GM21423 (cell line): Measurements from ENCODE around the gene SAMD13.

Source experiments
- ATAC-seq: cut with Tn5 transposase; IDR thresholded peaks from one replicate; pipeline ENCODE4 v1.9.1; 2021; ENCODE audit warnings: mild to moderate bottlenecking, moderate library complexity; ENCODE audit not compliant: unreplicated experiment

SAMD13 gene

DNA sequence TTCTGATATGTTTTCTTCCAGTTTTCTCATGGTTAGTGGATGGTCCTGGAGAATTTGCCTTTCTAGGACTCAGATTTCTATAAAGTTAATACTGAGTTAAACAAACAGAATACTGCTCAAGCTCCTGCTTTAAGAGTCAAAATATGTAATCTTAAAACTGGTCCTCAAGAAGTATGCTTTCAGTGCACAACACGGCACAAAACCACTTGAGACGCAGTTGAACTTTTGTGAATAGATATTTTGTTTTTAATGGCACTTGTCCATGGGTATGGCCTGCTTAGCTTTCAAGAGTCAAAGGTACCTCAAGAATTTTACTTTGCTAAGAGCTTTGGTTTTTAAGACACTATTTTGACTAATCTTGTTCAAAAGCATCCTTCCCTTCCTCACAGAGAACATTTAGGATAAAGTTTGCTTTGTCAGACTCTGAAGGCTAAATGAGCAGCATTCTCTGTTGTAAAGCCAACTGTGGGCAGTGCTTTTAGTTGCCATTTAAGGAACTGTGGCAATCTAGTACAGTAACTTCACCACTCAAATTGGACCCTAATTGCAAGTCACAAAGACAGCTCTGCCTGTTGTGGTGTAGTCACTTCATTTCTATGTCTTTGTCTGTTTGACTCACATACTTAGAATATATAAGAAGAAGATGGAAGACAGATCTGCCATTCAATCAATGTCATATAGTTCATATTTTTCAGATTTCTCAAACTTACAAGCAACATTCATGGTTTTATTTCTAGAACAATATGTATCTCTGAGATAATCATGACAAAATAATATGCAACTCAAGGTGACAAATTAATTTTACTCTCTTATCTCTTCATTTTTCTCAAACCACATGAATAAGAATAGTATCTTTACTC, 28.8 kb downstream of the SAMD13 start:
- ATAC-seq, result no peak

GRCh38 chr1:84339503-84339902, 38.0 kb downstream of the SAMD13 start:
- no peak for ATAC-seq

- ATAC-seq, result no peak
These were observed 42.8 kb downstream of the SAMD13 start for GRCh38 chr1:84344286-84344685.

DNA sequence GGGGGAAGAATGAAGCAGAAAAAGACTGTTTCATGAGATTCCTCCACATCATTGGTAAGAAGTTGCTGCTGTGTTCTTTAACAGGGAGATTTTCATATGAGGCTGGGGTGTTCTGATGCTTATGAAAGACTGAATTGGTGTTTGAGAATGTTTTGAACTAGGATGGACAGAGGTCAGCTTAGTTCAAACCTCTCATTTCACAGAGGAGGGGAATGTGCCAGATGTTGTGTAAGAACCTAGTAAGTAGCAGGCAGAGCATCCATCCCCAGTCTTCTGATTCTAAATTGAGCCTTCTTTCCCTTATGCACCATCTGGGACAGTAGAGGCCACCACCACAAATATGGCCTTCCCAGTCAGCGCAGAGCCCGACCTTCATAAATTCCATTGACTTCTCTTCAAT, 43.7 kb downstream of the SAMD13 start:
- ATAC-seq, result no peak

DNA sequence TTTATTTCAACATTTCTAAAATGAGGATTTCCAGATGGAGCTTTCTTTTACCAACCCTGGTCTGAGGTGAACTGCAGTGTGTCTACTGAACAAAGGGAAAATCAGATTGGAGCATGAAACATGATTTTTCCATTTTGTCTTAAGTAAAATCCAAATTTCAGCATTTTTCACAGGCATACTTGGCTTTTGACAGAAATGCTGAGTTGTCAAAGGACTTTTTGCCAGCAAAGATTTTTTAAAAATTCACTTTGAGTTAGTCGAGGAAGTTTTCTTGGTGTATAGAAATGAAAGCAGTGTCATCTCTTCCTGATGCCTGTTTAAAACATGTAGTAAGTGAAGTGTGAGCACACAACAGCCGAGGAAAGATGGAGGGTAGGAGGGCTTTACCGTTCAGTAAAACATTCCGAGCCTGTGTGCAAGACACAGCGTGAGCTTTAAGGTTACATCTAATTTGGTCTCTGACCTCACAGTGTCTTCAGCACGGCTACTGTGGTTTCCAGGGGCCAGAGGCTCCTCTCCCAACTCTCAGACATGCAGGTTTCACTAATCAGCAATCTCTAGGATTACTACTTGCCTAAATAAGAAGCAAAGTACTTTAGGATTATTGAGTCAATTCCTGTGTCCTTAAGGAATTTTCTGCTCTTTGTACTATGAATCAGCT, 45.9 kb downstream of the SAMD13 start:
- no peak for ATAC-seq

- no peak for ATAC-seq
These were observed 46.5 kb downstream of the SAMD13 start for GRCh38 chr1:84347932-84348555.

DNA sequence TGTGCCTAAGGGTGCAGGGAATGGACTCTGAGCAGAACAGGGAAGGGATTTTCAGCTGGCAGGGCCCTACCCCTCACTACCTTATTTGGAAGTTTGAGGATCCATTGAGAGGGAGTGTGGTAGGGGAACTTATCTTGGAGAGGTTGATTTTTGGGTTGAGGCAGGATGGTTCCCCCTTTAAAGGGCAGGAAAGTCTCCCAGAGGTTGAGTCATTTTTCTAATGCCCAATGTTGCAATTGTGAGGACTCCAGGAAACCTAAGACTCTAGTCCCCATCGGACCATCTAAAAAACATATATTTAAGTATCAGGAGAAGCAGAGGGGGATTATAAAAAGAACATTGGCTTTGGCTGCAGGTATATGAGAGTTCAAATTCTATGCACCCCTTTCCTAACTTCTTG, 47.3 kb downstream of the SAMD13 start:
- ATAC-seq, result no peak

DNA sequence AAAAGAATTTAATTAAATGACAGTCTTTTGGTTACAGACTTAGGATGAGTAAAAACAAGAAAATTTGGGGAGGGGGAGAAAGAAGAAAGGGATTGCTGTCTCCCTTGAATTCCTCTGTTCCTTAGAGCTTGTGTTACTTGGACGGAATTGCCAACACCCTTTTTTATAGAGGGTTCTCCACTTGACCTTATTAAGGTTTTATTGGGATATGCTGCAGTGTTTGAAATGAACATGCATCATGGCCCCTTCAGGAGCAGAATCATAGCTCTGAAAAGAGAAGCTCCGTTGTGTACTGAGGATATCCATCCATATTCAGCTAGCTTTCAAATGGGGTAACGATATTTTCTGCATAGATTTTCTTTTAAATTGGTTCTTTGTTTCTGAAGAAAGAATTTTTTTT, 48.6 kb downstream of the SAMD13 start:
- ATAC-seq, result no peak

DNA sequence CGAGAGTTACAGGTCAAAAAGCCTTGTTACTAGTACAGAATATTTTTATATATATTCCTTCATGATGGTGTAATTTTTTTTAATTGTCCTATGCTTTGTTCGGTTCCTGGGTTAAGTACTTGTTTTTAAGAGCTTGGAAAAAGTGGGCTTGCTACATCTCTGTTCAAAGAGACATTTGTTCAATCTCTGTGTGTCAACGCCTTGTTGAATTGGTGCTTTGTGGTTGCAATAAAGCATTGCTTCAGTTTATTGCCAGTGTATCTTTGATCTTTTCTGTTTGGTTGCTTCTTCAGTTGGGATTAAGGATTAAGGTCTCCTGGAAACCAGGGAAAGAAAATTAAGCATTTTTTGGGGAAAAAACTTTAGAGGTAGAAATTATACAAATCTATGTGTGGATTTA, 49.0 kb downstream of the SAMD13 start:
- no peak for ATAC-seq

DNA sequence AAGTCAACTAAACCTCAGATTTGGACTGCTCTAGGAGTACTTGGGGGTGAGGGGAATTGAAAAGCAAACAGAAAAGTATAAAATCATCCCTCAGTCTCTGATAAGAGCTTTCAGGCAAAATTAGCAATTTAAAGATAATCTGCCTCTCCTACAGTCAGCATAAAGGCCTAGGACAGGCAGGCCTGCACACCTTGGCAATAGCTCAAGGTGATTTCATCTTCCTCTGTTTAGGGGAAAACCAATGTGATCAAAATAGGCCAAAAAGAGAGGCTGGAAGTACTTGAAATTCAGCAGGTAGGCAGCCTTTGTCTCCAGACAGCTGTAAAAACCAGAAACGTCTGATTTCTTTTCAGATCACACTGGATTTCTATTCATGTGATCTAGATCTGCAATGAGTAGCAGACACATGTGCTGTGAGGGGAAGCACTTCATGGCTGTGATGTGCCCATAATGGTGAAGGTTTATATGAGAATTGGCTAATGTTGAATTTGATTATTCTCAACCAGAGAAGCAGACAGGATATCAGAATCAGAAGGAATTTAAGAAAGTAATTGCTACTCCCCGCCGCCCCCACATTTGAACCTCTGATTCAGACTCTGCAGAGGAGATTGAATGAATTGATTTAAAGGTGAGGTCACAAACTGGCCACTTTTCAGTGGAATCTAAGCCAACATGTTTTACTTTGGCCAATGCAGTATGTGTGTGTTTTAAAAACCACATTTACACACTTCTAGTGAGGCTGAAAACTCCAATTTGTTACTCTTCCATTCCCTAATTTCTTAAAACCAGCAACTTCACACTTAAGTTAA, 51.0 kb downstream of the SAMD13 start:
- ATAC-seq, result no peak

DNA sequence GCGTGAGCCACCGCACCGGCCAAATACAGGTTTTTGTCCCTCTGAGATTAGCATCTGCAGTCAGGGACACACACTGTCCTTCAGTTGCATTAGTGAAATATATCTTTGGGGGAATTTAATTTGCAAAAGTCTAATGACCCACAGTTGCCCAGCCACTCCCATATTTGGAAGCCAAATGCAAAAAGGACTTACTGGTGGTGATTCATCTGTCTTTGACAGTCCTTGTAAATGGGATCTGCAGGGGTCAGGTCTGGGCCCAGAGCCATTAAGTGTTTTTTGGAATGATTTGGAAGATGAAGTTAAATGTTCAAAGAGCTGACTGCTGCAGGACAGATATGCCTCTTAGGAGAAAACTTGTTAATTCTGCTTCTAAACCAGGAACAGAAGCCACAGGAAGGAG, 52.2 kb downstream of the SAMD13 start:
- no peak for ATAC-seq

GRCh38 chr1:84355556-84355955, 54.0 kb downstream of the SAMD13 start:
- ATAC-seq, result no peak

GRCh38 chr1:84356881-84357280, 55.4 kb downstream of the SAMD13 start:
- ATAC-seq, result no peak

GRCh38 chr1:84358695-84359094, 57.2 kb downstream of the SAMD13 start:
- ATAC-seq, result no peak

- ATAC-seq, result no peak
These were observed 58.8 kb downstream of the SAMD13 start for GRCh38 chr1:84360316-84360715.

DNA sequence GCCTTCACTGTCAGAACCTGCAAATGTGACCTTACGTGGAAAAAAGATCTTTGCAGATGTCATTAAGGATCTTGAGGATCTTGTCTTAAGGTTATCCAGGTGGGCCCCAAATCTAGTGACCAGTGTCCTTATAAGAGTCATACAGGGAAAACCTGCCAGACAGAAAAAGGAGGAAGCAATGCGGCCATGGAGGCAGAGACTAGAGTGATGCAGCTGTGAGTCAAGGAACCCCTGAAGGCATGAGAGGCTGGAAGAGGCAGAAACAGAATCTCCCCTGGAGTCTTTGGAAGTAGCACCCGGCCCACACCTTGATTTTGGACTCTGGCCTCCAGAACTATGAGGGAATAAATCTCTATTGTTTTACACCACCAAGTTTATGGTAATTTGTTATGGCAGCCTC, 60.3 kb downstream of the SAMD13 start:
- ATAC-seq, result no peak

DNA sequence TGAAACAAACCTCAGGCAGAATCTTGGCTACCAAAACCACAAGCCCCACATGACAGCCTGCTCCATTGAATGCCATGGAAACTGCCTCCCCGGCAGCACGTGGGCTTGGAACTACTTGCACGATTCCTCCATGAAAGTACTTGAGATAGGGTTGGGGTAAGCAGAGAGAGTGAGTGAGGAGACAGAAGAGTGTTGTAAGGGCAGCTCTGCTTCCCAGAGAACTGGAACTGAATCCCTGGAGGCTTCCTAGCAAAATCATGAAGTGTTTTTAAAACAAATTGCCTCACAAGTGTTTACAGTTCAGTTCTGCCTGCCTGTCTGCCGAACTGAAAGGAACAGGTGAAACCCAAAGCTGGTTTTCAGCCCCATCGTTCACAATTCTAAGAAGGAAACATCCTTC, 61.5 kb downstream of the SAMD13 start:
- no peak for ATAC-seq

- ATAC-seq, result no peak
These were observed 62.1 kb downstream of the SAMD13 start for GRCh38 chr1:84363622-84364021.

DNA sequence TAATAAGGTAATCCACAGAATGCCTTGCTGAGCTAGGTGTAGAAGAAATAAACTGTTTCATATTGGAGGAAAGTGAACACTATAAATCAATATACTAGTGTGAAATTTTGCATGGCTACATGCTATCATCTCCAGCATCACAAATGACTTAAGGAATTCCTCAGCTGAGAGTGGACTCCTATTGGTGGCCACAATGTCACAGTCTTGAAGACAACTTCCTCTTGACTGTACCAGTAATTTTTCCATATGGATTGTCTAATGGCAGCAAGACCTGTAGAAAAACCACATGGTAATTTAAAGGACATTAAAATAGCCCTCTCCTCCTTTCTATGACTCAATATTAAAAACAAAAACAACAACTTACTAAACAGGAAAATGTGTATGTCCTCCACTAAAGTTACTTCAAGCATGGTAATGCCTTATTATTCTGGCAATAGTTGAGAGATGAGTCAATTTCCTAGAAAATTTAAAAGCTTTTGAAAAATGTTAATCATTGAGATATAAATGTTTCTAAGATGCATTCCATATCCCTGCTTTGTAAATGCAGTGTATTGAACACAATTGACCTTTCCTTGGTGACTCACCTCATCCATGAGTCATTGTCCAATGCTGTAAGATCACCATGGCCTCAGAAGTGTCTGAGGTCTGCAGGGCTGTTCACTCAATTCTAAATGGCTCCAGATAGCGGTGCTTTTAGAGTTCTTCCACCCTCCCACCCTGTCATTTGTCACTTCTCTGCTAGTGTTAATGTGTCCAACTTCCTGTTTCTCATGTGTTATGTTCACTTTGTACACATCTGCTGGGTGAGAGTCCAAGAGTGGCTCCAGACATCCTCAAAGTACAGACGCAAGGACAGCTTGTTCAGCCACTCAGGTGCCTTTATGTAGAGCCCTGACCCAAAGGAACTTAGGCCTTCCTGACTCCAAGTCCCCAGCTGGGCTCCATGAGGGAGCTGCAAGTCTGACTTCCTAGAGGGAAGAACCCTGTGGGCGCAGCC, 64.0 kb downstream of the SAMD13 start:
- no peak for ATAC-seq

DNA sequence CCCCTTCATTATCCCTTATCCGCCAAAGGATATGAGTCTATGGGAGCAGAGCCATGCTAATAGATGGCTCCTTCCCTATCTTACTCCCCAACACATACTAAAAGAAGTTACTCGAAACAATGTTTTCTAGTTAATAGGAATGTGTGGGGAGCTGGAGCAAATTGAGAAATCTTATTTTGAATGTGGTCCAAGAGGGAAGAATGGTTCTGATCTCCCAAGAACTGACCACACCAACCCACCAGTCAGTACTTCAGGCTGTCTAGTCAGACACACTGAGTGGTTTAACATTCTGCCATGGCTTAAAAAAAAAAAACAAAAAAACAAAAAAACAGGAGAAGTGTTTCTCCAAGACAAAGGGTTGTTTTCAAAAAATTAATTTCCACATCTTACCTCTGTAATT, 65.3 kb downstream of the SAMD13 start:
- no peak for ATAC-seq
